ENCODE measurements around the gene CABS1.

CABS1 gene

GRCh38 chr4:70313736-70314135, 21.0 kb upstream of the CABS1 start:
- Histone ChIP-seq H3K27me3 (ENCODE audit: control insufficient read depth in 5 of 5, insufficient read depth in 4 of 5, low read length in 5 of 5) (no peaks in the 10 kb centered on the region), H3K9ac (ENCODE audit: low read length in 5 of 5) (no peak overlapping the region), H3K4me3 (ENCODE audit: low read depth in 1 of 5, low read length in 5 of 5) (no peak overlapping the region), H3K27ac (ENCODE audit: low read depth, low read length) (no peak overlapping the region), H3K4me1 (ENCODE audit: control insufficient read depth in 5 of 5, insufficient read depth in 5 of 5, low read length in 5 of 5) (no peaks in the 10 kb centered on the region), H3K36me3 (ENCODE audit: control insufficient read depth in 5 of 5, insufficient read depth in 5 of 5, low read length in 5 of 5) (no peaks in the 10 kb centered on the region), H3K9me3 (ENCODE audit: control insufficient read depth in 5 of 5, low read length in 5 of 5) (no peaks in the 10 kb centered on the region)

GRCh38 chr4:70315928-70316327, 18.9 kb upstream of the CABS1 start:
- Histone ChIP-seq H3K4me3 (ENCODE audit: low read depth in 1 of 5, low read length in 5 of 5) (no peak overlapping the region), H3K4me1 (ENCODE audit: control insufficient read depth in 5 of 5, insufficient read depth in 5 of 5, low read length in 5 of 5) (no peaks in the 10 kb centered on the region), H3K36me3 (ENCODE audit: control insufficient read depth in 5 of 5, insufficient read depth in 5 of 5, low read length in 5 of 5) (no peaks in the 10 kb centered on the region)

DNA sequence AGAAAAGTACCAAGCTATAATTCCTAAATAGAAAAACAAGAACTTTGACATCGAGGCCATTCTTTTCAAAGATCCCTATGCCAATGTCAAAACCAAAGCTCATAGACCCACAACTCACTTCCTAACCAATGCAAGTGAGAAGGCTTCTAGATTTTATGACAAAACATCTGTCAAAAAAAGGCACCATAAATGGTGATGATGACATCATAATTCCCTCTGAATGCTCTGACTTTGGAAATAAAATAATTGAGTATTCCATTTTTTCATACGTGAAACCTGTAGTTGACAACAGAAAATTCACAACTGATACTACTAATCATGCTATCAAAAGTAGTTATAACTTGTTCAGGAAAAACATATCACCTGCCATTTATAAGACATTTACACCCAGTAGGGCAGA, 8.7 kb upstream of the CABS1 start:
- no peaks in the 10 kb centered on the region for H3K36me3 ChIP-seq (ENCODE audit: control insufficient read depth in 5 of 5, insufficient read depth in 5 of 5, low read length in 5 of 5)
- H3K27me3 ChIP-seq (ENCODE audit: control insufficient read depth in 5 of 5, insufficient read depth in 4 of 5, low read length in 5 of 5): no peaks in the 10 kb centered on the region
- H3K4me3 ChIP-seq (ENCODE audit: low read depth in 1 of 5, low read length in 5 of 5): no peak overlapping the region
- no peaks in the 10 kb centered on the region for H3K4me1 ChIP-seq (ENCODE audit: control insufficient read depth in 5 of 5, insufficient read depth in 5 of 5, low read length in 5 of 5)
- H3K27ac ChIP-seq (ENCODE audit: low read depth, low read length): no peak overlapping the region
- no peaks in the 10 kb centered on the region for H3K9me3 ChIP-seq (ENCODE audit: control insufficient read depth in 5 of 5, low read length in 5 of 5)
- H3K9ac ChIP-seq (ENCODE audit: low read length in 5 of 5): no peak overlapping the region

More at GRCh38 chr4:70315928-70316327, 18.9 kb upstream of the CABS1 start:
- H3K9ac ChIP-seq (ENCODE audit: low read length in 5 of 5): no peak overlapping the region
- no peaks in the 10 kb centered on the region for H3K9me3 ChIP-seq (ENCODE audit: control insufficient read depth in 5 of 5, low read length in 5 of 5)
- no peaks in the 10 kb centered on the region for H3K27me3 ChIP-seq (ENCODE audit: control insufficient read depth in 5 of 5, insufficient read depth in 4 of 5, low read length in 5 of 5)
- no peak overlapping the region for H3K27ac ChIP-seq (ENCODE audit: low read depth, low read length)

- Histone ChIP-seq H3K4me3 (ENCODE audit: low read depth in 1 of 5, low read length in 5 of 5) (no peak overlapping the region), H3K36me3 (ENCODE audit: control insufficient read depth in 5 of 5, insufficient read depth in 5 of 5, low read length in 5 of 5) (no peaks in the 10 kb centered on the region), H3K9me3 (ENCODE audit: control insufficient read depth in 5 of 5, low read length in 5 of 5) (no peaks in the 10 kb centered on the region), H3K4me1 (ENCODE audit: control insufficient read depth in 5 of 5, insufficient read depth in 5 of 5, low read length in 5 of 5) (peaks cover 0 to 9% (median 0%) of the 10 kb centered on the region in 5 donors), H3K9ac (ENCODE audit: low read length in 5 of 5) (no peak overlapping the region), H3K27me3 (ENCODE audit: control insufficient read depth in 5 of 5, insufficient read depth in 4 of 5, low read length in 5 of 5) (no peaks in the 10 kb centered on the region), H3K27ac (ENCODE audit: low read depth, low read length) (no peak overlapping the region)
Observed at GRCh38 chr4:70336043-70336442, 1.3 kb downstream of the CABS1 start.

DNA sequence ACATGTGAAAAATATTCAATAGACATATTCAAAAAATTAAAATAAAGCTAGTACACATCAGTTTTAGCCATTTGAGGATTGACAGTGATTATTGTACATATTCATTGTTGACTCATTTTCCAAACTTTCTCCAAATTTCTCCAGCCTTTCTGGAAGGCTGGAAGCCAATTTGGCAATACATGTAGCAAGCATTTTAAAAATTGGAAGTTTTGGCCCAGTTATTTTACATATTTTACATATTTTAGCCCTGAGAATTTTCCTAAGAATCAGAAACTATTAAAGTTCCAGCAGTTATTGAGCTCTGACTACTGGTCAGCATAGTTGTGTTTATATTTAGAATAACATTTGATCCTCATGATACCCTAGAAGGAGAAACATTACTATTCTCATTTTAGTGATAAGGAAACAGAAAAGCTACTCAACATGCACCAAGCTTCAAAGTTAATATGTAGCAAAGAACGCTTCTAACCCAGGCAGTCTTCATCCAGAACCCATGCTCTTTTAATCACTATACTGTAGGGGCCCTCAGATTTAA, 3.2 kb downstream of the CABS1 start:
- H3K4me1 ChIP-seq (ENCODE audit: control insufficient read depth in 5 of 5, insufficient read depth in 5 of 5, low read length in 5 of 5): peaks cover 0 to 9% (median 0%) of the 10 kb centered on the region in 5 donors
- H3K27me3 ChIP-seq (ENCODE audit: control insufficient read depth in 5 of 5, insufficient read depth in 4 of 5, low read length in 5 of 5): no peaks in the 10 kb centered on the region
- H3K4me3 ChIP-seq (ENCODE audit: low read depth in 1 of 5, low read length in 5 of 5): no peak overlapping the region
- H3K9ac ChIP-seq (ENCODE audit: low read length in 5 of 5): no peak overlapping the region
- no peaks in the 10 kb centered on the region for H3K36me3 ChIP-seq (ENCODE audit: control insufficient read depth in 5 of 5, insufficient read depth in 5 of 5, low read length in 5 of 5)
- no peak overlapping the region for H3K27ac ChIP-seq (ENCODE audit: low read depth, low read length)
- H3K9me3 ChIP-seq (ENCODE audit: control insufficient read depth in 5 of 5, low read length in 5 of 5): no peaks in the 10 kb centered on the region

DNA sequence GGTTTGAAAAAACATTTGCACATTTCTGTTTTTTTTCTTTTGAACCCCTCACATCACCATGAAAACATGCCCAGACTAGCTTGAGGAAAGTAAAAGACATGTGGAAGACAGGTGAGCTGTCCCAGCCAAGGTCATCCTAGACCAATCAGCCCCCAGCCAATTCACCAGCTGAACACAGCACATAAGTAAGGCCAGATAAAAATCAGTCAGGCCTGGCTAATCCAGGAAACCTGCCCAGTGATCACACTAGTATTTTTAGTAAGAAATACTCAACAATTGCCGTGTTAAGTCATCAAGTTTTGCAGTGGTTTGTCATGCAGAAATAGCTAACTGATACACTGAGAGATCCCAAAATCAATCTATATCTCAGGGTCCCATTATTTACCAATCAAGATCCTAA, 21.4 kb downstream of the CABS1 start:
- Histone ChIP-seq H3K9me3 (ENCODE audit: control insufficient read depth in 5 of 5, low read length in 5 of 5) (peaks cover 0 to 3% (median 0%) of the 10 kb centered on the region in 5 donors), H3K36me3 (ENCODE audit: control insufficient read depth in 5 of 5, insufficient read depth in 5 of 5, low read length in 5 of 5) (no peaks in the 10 kb centered on the region), H3K4me1 (ENCODE audit: control insufficient read depth in 5 of 5, insufficient read depth in 5 of 5, low read length in 5 of 5) (no peaks in the 10 kb centered on the region)

DNA sequence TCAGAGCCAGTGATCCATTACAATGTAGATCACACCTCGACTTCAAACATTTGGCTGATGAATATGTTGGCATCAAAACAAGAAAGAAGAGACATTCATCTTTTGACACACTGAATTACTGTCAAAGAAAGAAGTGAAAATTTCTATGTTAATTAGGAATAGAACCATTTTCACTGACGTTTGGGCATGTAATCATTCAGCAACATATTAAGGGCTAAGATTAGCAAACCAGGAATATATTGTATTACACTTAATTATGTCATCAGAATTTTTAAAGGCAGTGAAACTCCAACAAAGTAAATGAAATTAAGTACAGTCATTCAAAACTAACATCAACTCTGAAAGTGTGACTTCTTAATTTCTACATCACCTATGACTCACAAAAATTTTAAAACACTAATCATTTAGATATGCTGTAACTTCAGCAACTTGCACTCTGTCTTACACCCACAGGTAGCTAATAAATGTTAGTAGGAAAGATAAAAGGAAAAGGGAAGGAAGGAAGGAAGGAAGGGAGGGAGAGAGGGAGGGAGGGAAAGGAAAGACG, 24.4 kb downstream of the CABS1 start:
- peaks cover 0 to 3% (median 0%) of the 10 kb centered on the region in 5 donors for H3K9me3 ChIP-seq (ENCODE audit: control insufficient read depth in 5 of 5, low read length in 5 of 5)
- no peaks in the 10 kb centered on the region for H3K27me3 ChIP-seq (ENCODE audit: control insufficient read depth in 5 of 5, insufficient read depth in 4 of 5, low read length in 5 of 5)
- H3K27ac ChIP-seq (ENCODE audit: low read depth, low read length): no peak overlapping the region
- H3K9ac ChIP-seq (ENCODE audit: low read length in 5 of 5): no peak overlapping the region
- H3K4me1 ChIP-seq (ENCODE audit: control insufficient read depth in 5 of 5, insufficient read depth in 5 of 5, low read length in 5 of 5): no peaks in the 10 kb centered on the region
- no peaks in the 10 kb centered on the region for H3K36me3 ChIP-seq (ENCODE audit: control insufficient read depth in 5 of 5, insufficient read depth in 5 of 5, low read length in 5 of 5)
- no peak overlapping the region for H3K4me3 ChIP-seq (ENCODE audit: low read depth in 1 of 5, low read length in 5 of 5)

More for the DNA sequence above, 21.4 kb downstream of the CABS1 start:
- no peak overlapping the region for H3K27ac ChIP-seq (ENCODE audit: low read depth, low read length)
- no peaks in the 10 kb centered on the region for H3K27me3 ChIP-seq (ENCODE audit: control insufficient read depth in 5 of 5, insufficient read depth in 4 of 5, low read length in 5 of 5)
- H3K4me3 ChIP-seq (ENCODE audit: low read depth in 1 of 5, low read length in 5 of 5): no peak overlapping the region
- H3K9ac ChIP-seq (ENCODE audit: low read length in 5 of 5): no peak overlapping the region

DNA sequence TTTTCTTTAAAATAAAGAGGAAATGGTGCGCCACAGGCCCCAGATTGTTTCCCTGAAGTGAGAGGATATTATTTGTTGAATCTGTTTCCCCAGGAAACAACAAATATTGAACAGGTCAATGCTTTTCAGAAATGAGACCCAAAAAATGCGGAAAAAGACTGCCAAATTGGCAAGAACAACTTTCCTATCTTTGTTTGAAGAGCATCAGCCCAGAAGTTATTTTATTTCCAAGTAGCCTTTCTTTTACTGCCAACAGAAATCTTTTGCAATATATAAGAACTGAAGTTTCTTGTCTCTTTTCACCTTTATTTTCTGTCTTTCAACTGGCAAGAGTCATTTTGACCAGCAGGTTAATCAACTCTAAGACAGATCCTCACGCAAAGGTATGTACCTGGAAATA, 25.7 kb downstream of the CABS1 start, which contains the start of gene SMR3A:
SMR3A (plus strand) TSS at position 301 of the 400 bp plus-strand sequence. CDS start 1,356 bp downstream, outside the sequence.
- H3K4me1 ChIP-seq (ENCODE audit: control insufficient read depth in 5 of 5, insufficient read depth in 5 of 5, low read length in 5 of 5): no peaks in the 10 kb centered on the region
- H3K27ac ChIP-seq (ENCODE audit: low read depth, low read length): no peak within 1 kb of the TSS
- no peaks in the 10 kb centered on the region for H3K27me3 ChIP-seq (ENCODE audit: control insufficient read depth in 5 of 5, insufficient read depth in 4 of 5, low read length in 5 of 5)
- no peak within 1 kb of the TSS for H3K4me3 ChIP-seq (ENCODE audit: low read depth in 1 of 5, low read length in 5 of 5)
- no peak within 1 kb of the TSS for H3K9ac ChIP-seq (ENCODE audit: low read length in 5 of 5)
- peaks cover 0 to under 1% (median 0%) of the 10 kb centered on the region in 5 donors for H3K9me3 ChIP-seq (ENCODE audit: control insufficient read depth in 5 of 5, low read length in 5 of 5)
- no peaks in the 10 kb centered on the region for H3K36me3 ChIP-seq (ENCODE audit: control insufficient read depth in 5 of 5, insufficient read depth in 5 of 5, low read length in 5 of 5)

DNA sequence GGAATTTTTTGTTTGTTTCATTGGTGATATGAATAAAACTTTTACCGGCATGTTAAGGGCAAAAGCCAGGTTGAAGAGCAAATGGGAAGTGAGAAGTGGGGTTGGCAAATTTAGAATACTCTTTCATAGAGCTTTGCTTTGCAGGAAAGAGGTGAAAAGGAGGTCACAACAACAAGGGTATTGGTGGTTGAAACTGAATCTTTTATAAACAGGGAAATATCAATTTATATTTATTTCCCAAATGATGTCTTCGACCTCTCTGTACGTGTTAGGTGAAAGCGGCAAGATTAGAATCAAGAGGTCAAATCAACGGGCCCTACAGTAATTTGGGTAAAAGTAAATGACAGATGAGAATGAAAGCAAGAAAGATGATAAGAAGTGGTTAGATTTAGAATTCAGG, 29.2 kb downstream of the CABS1 start:
- no peak overlapping the region for H3K27ac ChIP-seq (ENCODE audit: low read depth, low read length)
- no peak overlapping the region for H3K4me3 ChIP-seq (ENCODE audit: low read depth in 1 of 5, low read length in 5 of 5)
- no peaks in the 10 kb centered on the region for H3K9me3 ChIP-seq (ENCODE audit: control insufficient read depth in 5 of 5, low read length in 5 of 5)
- no peaks in the 10 kb centered on the region for H3K27me3 ChIP-seq (ENCODE audit: control insufficient read depth in 5 of 5, insufficient read depth in 4 of 5, low read length in 5 of 5)
- H3K9ac ChIP-seq (ENCODE audit: low read length in 5 of 5): no peak overlapping the region
- H3K4me1 ChIP-seq (ENCODE audit: control insufficient read depth in 5 of 5, insufficient read depth in 5 of 5, low read length in 5 of 5): peaks cover 0 to 9% (median 0%) of the 10 kb centered on the region in 5 donors
- no peaks in the 10 kb centered on the region for H3K36me3 ChIP-seq (ENCODE audit: control insufficient read depth in 5 of 5, insufficient read depth in 5 of 5, low read length in 5 of 5)

- no peaks in the 10 kb centered on the region for H3K9me3 ChIP-seq (ENCODE audit: control insufficient read depth in 5 of 5, low read length in 5 of 5)
- no peaks in the 10 kb centered on the region for H3K36me3 ChIP-seq (ENCODE audit: control insufficient read depth in 5 of 5, insufficient read depth in 5 of 5, low read length in 5 of 5)
- peaks cover 0 to 9% (median 0%) of the 10 kb centered on the region in 5 donors for H3K4me1 ChIP-seq (ENCODE audit: control insufficient read depth in 5 of 5, insufficient read depth in 5 of 5, low read length in 5 of 5)
- H3K27ac ChIP-seq (ENCODE audit: low read depth, low read length): no peak overlapping the region
- H3K9ac ChIP-seq (ENCODE audit: low read length in 5 of 5): no peak overlapping the region
- no peak overlapping the region for H3K4me3 ChIP-seq (ENCODE audit: low read depth in 1 of 5, low read length in 5 of 5)
- H3K27me3 ChIP-seq (ENCODE audit: control insufficient read depth in 5 of 5, insufficient read depth in 4 of 5, low read length in 5 of 5): no peaks in the 10 kb centered on the region
Observed at GRCh38 chr4:70365479-70365878, 30.7 kb downstream of the CABS1 start.
